Limb (tissue), 2 donors: ENCODE measurements around the gene SIGLEC7.

Source experiments
- DNase-seq, 2 donors: peaks; one replicate each; pipeline ENCODE4 v3.0.0-alpha.2; 2016; ENCODE audit errors: extremely low spot score in 2 of 2

SIGLEC7 gene

GRCh38 chr19:51138549-51138979 lies 3.5 kb upstream of the SIGLEC7 start:
- no peak for DNase-seq

GRCh38 chr19:51139299-51140014 lies 2.6 kb upstream of the SIGLEC7 start:
- DNase-seq = no peak

GRCh38 chr19:51140441-51140840 lies 1.7 kb upstream of the SIGLEC7 start:
- DNase-seq = no peak

GRCh38 chr19:51141181-51141580 lies 920 bp upstream of the SIGLEC7 start:
- no peak for DNase-seq

- peak in 1 of 2 donors; percentile 4 for DNase-seq
Observed at GRCh38 chr19:51142809-51143475, 841 bp downstream of the SIGLEC7 start.

GRCh38 chr19:51143486-51143885 lies 1.4 kb downstream of the SIGLEC7 start:
- peak in 1 of 2 donors; percentile 10 for DNase-seq

- DNase-seq = peak in 1 of 2 donors; percentile 23
Observed at GRCh38 chr19:51144482-51145045, 2.5 kb downstream of the SIGLEC7 start.

GRCh38 chr19:51145916-51146493 lies 3.9 kb downstream of the SIGLEC7 start:
- peak in 1 of 2 donors; percentile 7 for DNase-seq

GRCh38 chr19:51146751-51147150 lies 4.7 kb downstream of the SIGLEC7 start:
- peak in 1 of 2 donors; percentile 4 for DNase-seq

- peak in 1 of 2 donors; percentile 2 for DNase-seq
Observed at GRCh38 chr19:51147663-51148062, 5.6 kb downstream of the SIGLEC7 start.

- DNase-seq = no peak
Observed at GRCh38 chr19:51148580-51148979, 6.5 kb downstream of the SIGLEC7 start.

GRCh38 chr19:51150627-51151026 lies 8.5 kb downstream of the SIGLEC7 start:
- no peak for DNase-seq

- no peak for DNase-seq
Observed at GRCh38 chr19:51156710-51157109, 14.6 kb downstream of the SIGLEC7 start.

- no peak for DNase-seq
Observed at GRCh38 chr19:51157265-51157664, 15.2 kb downstream of the SIGLEC7 start.

GRCh38 chr19:51158474-51159129 lies 16.5 kb downstream of the SIGLEC7 start:
- DNase-seq = no peak

- no peak for DNase-seq
Observed at GRCh38 chr19:51159656-51160055, 17.6 kb downstream of the SIGLEC7 start.

GRCh38 chr19:51161266-51161665 lies 19.2 kb downstream of the SIGLEC7 start:
- DNase-seq = no peak

- no peak for DNase-seq
Observed at GRCh38 chr19:51161867-51162496, 19.9 kb downstream of the SIGLEC7 start.

GRCh38 chr19:51163257-51163656 lies 21.2 kb downstream of the SIGLEC7 start:
- DNase-seq = no peak

GRCh38 chr19:51164215-51164614 lies 22.1 kb downstream of the SIGLEC7 start:
- DNase-seq = no peak

- no peak for DNase-seq
Observed at GRCh38 chr19:51166846-51167490, 24.9 kb downstream of the SIGLEC7 start.
